H9 (cell line): ENCODE measurements around the gene EPHB3. TPM values are rescaled to one million over a fixed set of nuclear protein-coding genes. Genes with fewer than 3 reads are reported as not detected.

Experiments
- DNase-seq: peaks from one replicate; pipeline ENCODE4 v3.0.0-alpha.2; 2017
- H2AFZ ChIP-seq: one replicate; pipeline ENCODE4 v1.6.1; 2013; ENCODE audit warnings: mild to moderate bottlenecking, low read length, control low read depth, moderate library complexity
- H2AK5ac ChIP-seq: 2 replicates; pipeline ENCODE4 v1.6.1; 2013; ENCODE audit warnings: low read length, control low read depth, mixed read lengths; ENCODE audit not compliant: insufficient read length
- H2BK120ac ChIP-seq: one replicate; pipeline ENCODE4 v1.6.1; 2013; ENCODE audit warnings: low read depth, mild to moderate bottlenecking, low read length, control low read depth, inconsistent platforms; ENCODE audit not compliant: poor library complexity, severe bottlenecking
- H2BK12ac ChIP-seq: 2 replicates; pipeline ENCODE4 v1.6.1; 2013; ENCODE audit warnings: low read length, control low read depth, mixed read lengths, low read depth; ENCODE audit not compliant: insufficient read length
- H2BK15ac ChIP-seq: 2 replicates; pipeline ENCODE4 v1.6.1; 2013; ENCODE audit warnings: low read depth, low read length, control low read depth
- H2BK20ac ChIP-seq: one replicate; pipeline ENCODE4 v1.6.1; 2013; ENCODE audit warnings: low read depth, mild to moderate bottlenecking, low read length, control low read depth, inconsistent platforms; ENCODE audit not compliant: poor library complexity, severe bottlenecking
- H2BK5ac ChIP-seq: 2 replicates; pipeline ENCODE4 v1.6.1; 2013; ENCODE audit warnings: low read length, control low read depth, mixed read lengths; ENCODE audit not compliant: insufficient read length
- H3K14ac ChIP-seq: 2 replicates; pipeline ENCODE4 v1.6.1; 2013; ENCODE audit warnings: low read length, control low read depth; ENCODE audit not compliant: insufficient read depth
- H3K18ac ChIP-seq: 2 replicates; pipeline ENCODE4 v1.6.1; 2013; ENCODE audit warnings: low read depth, mild to moderate bottlenecking, mixed read lengths, low read length, control low read depth; ENCODE audit not compliant: insufficient read length
- H3K23ac ChIP-seq: 2 replicates; pipeline ENCODE4 v1.6.1; 2013; ENCODE audit warnings: low read length, control low read depth, mixed read lengths, low read depth; ENCODE audit not compliant: insufficient read length
- H3K23me2 ChIP-seq: 2 replicates; pipeline ENCODE4 v1.6.1; 2013; ENCODE audit warnings: low read depth, mild to moderate bottlenecking, mixed read lengths, low read length, control low read depth; ENCODE audit not compliant: insufficient read length, poor library complexity, severe bottlenecking
- H3K27ac ChIP-seq: 2 replicates; pipeline ENCODE4 v1.5.1; 2013; ENCODE audit warnings: low read length, control low read depth, mixed read lengths, low read depth; ENCODE audit not compliant: insufficient read length
- H3K27me3 ChIP-seq: 2 replicates; pipeline ENCODE4 v1.6.1; 2013; ENCODE audit warnings: low read length, control low read depth, inconsistent platforms; ENCODE audit not compliant: insufficient read depth
- H3K4ac ChIP-seq: 2 replicates; pipeline ENCODE4 v1.6.1; 2013; ENCODE audit warnings: low read depth, mild to moderate bottlenecking, control low read depth, inconsistent platforms, low read length, moderate library complexity
- H3K4me1 ChIP-seq: 2 replicates; pipeline ENCODE4 v1.6.1; 2013; ENCODE audit warnings: low read length, control low read depth, inconsistent platforms; ENCODE audit not compliant: insufficient read depth
- H3K4me2 ChIP-seq: 2 replicates; pipeline ENCODE4 v1.6.1; 2013; ENCODE audit warnings: low read length, control low read depth, mixed read lengths; ENCODE audit not compliant: insufficient read length, insufficient read depth
- H3K56ac ChIP-seq: 2 replicates; pipeline ENCODE4 v1.6.1; 2013; ENCODE audit warnings: low read depth, mild to moderate bottlenecking, mixed read lengths, low read length, control low read depth; ENCODE audit not compliant: insufficient read length
- H3K79me1 ChIP-seq: 2 replicates; pipeline ENCODE4 v1.6.1; 2013; ENCODE audit warnings: low read depth, mild to moderate bottlenecking, moderate library complexity, low read length, control low read depth, inconsistent platforms; ENCODE audit not compliant: insufficient read depth, poor library complexity, severe bottlenecking
- H3K79me2 ChIP-seq: 2 replicates; pipeline ENCODE4 v1.6.1; 2013; ENCODE audit warnings: low read length, control low read depth, inconsistent platforms; ENCODE audit not compliant: insufficient read depth
- H3K9ac ChIP-seq: 2 replicates; pipeline ENCODE4 v1.6.1; 2013; ENCODE audit warnings: low read length, control low read depth, mixed read lengths; ENCODE audit not compliant: insufficient read length; ENCODE audit errors: extremely low read depth
- H3K9me3 ChIP-seq: one replicate; pipeline ENCODE4 v1.6.1; 2013; ENCODE audit warnings: low read depth, low read length, inconsistent platforms; ENCODE audit not compliant: control insufficient read depth
- H3T11ph ChIP-seq: one replicate; pipeline ENCODE4 v1.6.1; 2013; ENCODE audit warnings: mild to moderate bottlenecking, low read length, control low read depth, inconsistent platforms
- H4K20me1 ChIP-seq: one replicate; pipeline ENCODE4 v1.6.1; 2013; ENCODE audit not compliant: control insufficient read depth, insufficient read length, insufficient read depth
- H4K5ac ChIP-seq: 2 replicates; pipeline ENCODE4 v1.6.1; 2013; ENCODE audit warnings: low read depth, mild to moderate bottlenecking, mixed read lengths, low read length, control low read depth; ENCODE audit not compliant: insufficient read length
- H4K8ac ChIP-seq: replicated peaks from 2 replicates; pipeline ENCODE4 v1.6.1; 2013; ENCODE audit warnings: low read length, control low read depth, mixed read lengths, low read depth; ENCODE audit not compliant: insufficient read length
- H4K91ac ChIP-seq: 2 replicates; pipeline ENCODE4 v1.6.1; 2013; ENCODE audit warnings: low read depth, mild to moderate bottlenecking, moderate library complexity, mixed read lengths, low read length, control low read depth; ENCODE audit not compliant: insufficient read length
- H3K27ac Mint-ChIP-seq, 3 experiments: 2 replicates in 2 of 3; 3 replicates in 1 of 3; pipeline ENCODE4 v1.8.0; 2020 to 2021; ENCODE audit warnings: mixed read lengths in 3 of 3, mild to moderate bottlenecking in 1 of 3, moderate library complexity in 1 of 3
- H3K27me3 Mint-ChIP-seq: 2 replicates; pipeline ENCODE4 v1.8.0; 2021; ENCODE audit warnings: low read depth, mild to moderate bottlenecking, moderate library complexity, mixed read lengths
- H3K36me3 Mint-ChIP-seq, 3 experiments: 2 replicates in 2 of 3; 3 replicates in 1 of 3; pipeline ENCODE4 v1.8.0; 2020 to 2021; ENCODE audit warnings: low read depth in 3 of 3, mixed read lengths in 3 of 3; ENCODE audit not compliant: insufficient read depth in 1 of 3
- H3K4me1 Mint-ChIP-seq, 2 experiments: 2 replicates each; pipeline ENCODE4 v1.8.0; 2020; ENCODE audit warnings: mixed read lengths in 2 of 2
- H3K4me3 Mint-ChIP-seq, 2 experiments: 2 replicates in 1 of 2; 3 replicates in 1 of 2; pipeline ENCODE4 v1.8.0; 2020 to 2021; ENCODE audit warnings: mild to moderate bottlenecking in 2 of 2, mixed read lengths in 2 of 2, moderate library complexity in 1 of 2
- H3K9me3 Mint-ChIP-seq, 2 experiments: 2 replicates in 1 of 2; 3 replicates in 1 of 2; pipeline ENCODE4 v1.8.0; 2020; ENCODE audit warnings: mild to moderate bottlenecking in 2 of 2, mixed read lengths in 2 of 2, moderate library complexity in 1 of 2
- CTCF ChIP-seq: fragments of 200-600 bp; sonication (generic); conservative IDR thresholded peaks from 3 replicates; pipeline ENCODE4 v1.8.0; 2021; ENCODE audit warnings: antibody characterized with exemption, mild to moderate bottlenecking
- WGBS: extraction: QIAGEN DNeasy Blood & Tissue Kit; methylation state at CpG from one replicate; pipeline ENCODE4 v1.1.7; 2013; ENCODE audit warnings: missing lambda C conversion rate, low lambda C conversion rate, mixed read lengths; ENCODE audit not compliant: insufficient read length; ENCODE audit errors: extremely low coverage; 5-methylcytosine and 5-hydroxymethylcytosine counted together
- total RNA-seq: library from RNA; stranded (reverse); gene quantifications from 2 replicates; pipeline ENCODE4 v1.2.1, GENCODE V29; 2021

EPHB3 gene
- total RNA-seq, 1 experiment from 2014 or later: 1.0 TPM

- Histone ChIP-seq H2AK5ac (no peak overlapping the region), H3K27ac (no peak overlapping the region), H3K27me3 (peaks cover 28% of the 10 kb centered on the region; the same call in 1 of the 2 replicates), H2BK120ac (no peak overlapping the region), H3K18ac (no peak overlapping the region), H3K56ac (no peak overlapping the region), H3K4me2 (no peak overlapping the region), H2AFZ (no peak overlapping the region), H2BK5ac (no peak overlapping the region), H3K9ac (no peak overlapping the region), H3K4ac (no peak overlapping the region), H3K23me2 (peaks cover 9% of the 10 kb centered on the region), H3K14ac (no peak overlapping the region), H4K20me1 (no peaks in the 10 kb centered on the region), H3K9me3 (no peaks in the 10 kb centered on the region), H4K5ac (no peak overlapping the region), H4K91ac (no peak overlapping the region), H4K8ac (no peak overlapping the region), H2BK20ac (no peak overlapping the region), H3T11ph (no peak overlapping the region), H3K79me2 (no peaks in the 10 kb centered on the region), H2BK15ac (no peak overlapping the region), H3K4me1 (peaks cover 4% of the 10 kb centered on the region; the same call in 1 of the 2 replicates), H2BK12ac (no peak overlapping the region), H3K79me1 (no peaks in the 10 kb centered on the region), H3K23ac (no peak overlapping the region)
- H3K27ac Mint-ChIP-seq: no peak overlapping the region
- no CpG with 5 or more reads among the region's 33 CpGs for WGBS
- H3K4me3 Mint-ChIP-seq: no peak overlapping the region
- peaks cover 42 to 51% of the 10 kb centered on the region in 2 experiments for H3K4me1 Mint-ChIP-seq
- peaks cover 0 to under 1% (median 0%) of the 10 kb centered on the region in 3 experiments; a peak in 3 of 7 replicates for H3K36me3 Mint-ChIP-seq
- H3K27me3 Mint-ChIP-seq: peaks cover 77% of the 10 kb centered on the region
- DNase-seq: no peak
- TF ChIP-seq CTCF: no peak
- peaks cover 0 to 2% of the 10 kb centered on the region in 2 experiments; a peak in 2 of 5 replicates for H3K9me3 Mint-ChIP-seq
Observed at GRCh38 chr3:184572633-184573270, 11.2 kb downstream of the EPHB3 start.
